Measurements from ENCODE around the gene NUP210L. TPM values are rescaled to one million over a fixed set of nuclear protein-coding genes. Genes with fewer than 3 reads are reported as not detected.

Gene NUP210L
- total and polyA plus RNA-seq, 8 donors: 0.02 to 0.06 (median 0.05) TPM; not detected in 4

DNA sequence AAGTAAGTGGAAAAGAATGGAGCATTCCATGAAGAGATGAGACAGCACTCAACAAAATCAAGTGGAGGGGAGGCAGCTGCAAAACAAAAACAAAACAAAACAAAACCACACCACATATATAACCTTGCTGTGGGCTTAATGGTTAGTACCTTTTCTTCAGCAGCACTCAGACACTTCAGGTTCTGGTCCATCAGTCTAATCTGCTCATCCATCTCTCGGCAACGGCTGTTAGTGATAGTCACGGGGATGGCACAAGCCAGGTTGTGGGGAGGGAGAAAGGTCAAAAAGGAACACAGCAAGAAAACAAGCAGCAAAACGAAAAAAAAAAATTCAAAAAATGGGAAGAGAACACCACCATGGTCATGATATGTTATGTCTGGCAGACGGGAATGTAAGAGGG lies 17.0 kb upstream of the NUP210L start:
- DNase-seq (no peak), ATAC-seq (peak in 3 of 4 donors; percentile 27 to 82 (median 68)), FAIRE-seq (no peak)
- Histone ChIP-seq H3K4me1 (peaks cover 0 to 11% (median 0%) of the 10 kb centered on the region in 3 donors), H3K27me3 (no peaks in the 10 kb centered on the region), H3K4me3 (no peak overlapping the region), H3K36me3 (peaks cover 16 to 64% (median 34%) of the 10 kb centered on the region in 3 donors), H3K27ac (no peak overlapping the region), H3K9me3 (no peaks in the 10 kb centered on the region)
- intact Hi-C loops (cut with DNase I): no loop called here
- TF ChIP-seq, protein P1, sequence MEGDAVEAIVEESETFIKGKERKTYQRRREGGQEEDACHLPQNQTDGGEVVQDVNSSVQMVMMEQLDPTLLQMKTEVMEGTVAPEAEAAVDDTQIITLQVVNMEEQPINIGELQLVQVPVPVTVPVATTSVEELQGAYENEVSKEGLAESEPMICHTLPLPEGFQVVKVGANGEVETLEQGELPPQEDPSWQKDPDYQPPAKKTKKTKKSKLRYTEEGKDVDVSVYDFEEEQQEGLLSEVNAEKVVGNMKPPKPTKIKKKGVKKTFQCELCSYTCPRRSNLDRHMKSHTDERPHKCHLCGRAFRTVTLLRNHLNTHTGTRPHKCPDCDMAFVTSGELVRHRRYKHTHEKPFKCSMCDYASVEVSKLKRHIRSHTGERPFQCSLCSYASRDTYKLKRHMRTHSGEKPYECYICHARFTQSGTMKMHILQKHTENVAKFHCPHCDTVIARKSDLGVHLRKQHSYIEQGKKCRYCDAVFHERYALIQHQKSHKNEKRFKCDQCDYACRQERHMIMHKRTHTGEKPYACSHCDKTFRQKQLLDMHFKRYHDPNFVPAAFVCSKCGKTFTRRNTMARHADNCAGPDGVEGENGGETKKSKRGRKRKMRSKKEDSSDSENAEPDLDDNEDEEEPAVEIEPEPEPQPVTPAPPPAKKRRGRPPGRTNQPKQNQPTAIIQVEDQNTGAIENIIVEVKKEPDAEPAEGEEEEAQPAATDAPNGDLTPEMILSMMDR (IDR thresholded peaks at IDR 0.05): no peak
- WGBS, 2 donors: 73 to 78% methylated on average over 5 of the region's 5 CpGs

DNA sequence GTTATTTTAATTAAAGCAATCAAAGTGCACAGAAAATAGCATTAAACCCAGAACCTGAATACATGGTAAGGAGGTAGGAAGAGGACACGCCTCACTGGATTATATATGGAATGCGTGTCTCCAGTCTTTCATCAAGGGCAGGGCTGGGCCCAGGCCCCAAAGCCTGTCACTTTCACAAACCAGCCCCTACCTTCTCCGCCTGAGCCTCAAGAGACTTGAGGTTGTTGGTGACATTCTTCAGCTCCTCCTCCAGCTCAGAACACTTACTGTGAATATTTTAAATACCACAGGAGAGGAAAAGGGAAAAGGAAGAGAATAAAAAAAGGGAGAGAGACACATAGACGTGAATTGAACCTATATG lies 16.3 kb upstream of the NUP210L start:
- Histone ChIP-seq H3K27me3 (no peaks in the 10 kb centered on the region), H3K4me1 (peaks cover 0 to 6% (median 0%) of the 10 kb centered on the region in 3 donors), H3K4me3 (no peak overlapping the region), H3K36me3 (peaks cover 16 to 71% (median 34%) of the 10 kb centered on the region in 3 donors), H3K9me3 (no peaks in the 10 kb centered on the region), H3K27ac (no peak overlapping the region)
- intact Hi-C loops (cut with DNase I): no loop called here
- FAIRE-seq: no peak
- DNase-seq: no peak
- TF ChIP-seq, protein P1 (IDR thresholded peaks at IDR 0.05): no peak
- 80 to 93% methylated on average over 4 of the region's 4 CpGs for WGBS, 2 donors
- no peak for ATAC-seq

DNA sequence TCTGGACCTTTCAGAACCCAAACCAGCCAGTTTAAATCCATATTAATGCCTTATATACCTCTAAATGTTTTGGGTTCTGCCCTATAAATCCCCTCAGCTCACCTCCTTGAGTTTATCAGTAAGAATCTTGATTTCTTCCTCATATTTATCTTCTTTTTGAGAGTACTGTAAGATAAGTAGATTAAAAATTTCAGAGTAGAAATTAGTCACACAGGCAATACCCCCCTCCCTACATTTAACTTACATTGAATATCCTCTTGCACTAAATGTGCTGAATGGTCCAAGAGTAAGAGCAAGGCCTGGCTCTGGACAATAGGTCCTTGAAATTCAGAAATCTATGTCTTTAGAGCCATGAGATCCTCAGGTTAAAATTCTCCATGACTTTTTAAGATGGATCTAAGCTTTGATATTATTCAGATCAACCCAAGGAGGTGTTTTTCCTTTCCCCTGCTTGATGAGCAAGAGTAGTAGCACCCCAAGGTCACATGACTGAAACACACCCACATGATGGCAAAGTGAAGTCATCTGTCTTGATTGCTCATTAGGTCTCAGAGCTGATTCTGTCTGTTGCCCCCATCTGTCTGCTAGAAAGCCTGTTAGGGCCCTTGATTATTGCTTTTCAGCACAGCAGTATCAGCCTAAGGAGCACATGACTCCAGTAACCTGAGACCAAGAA lies 15.8 kb upstream of the NUP210L start:
- peaks cover 16 to 76% (median 34%) of the 10 kb centered on the region in 3 donors for H3K36me3 ChIP-seq
- no peaks in the 10 kb centered on the region for H3K27me3 ChIP-seq
- no peak for ATAC-seq
- no peaks in the 10 kb centered on the region for H3K9me3 ChIP-seq
- no peak overlapping the region for H3K27ac ChIP-seq
- no peak overlapping the region for H3K4me3 ChIP-seq
- no peak for FAIRE-seq
- TF ChIP-seq, protein P1 (IDR thresholded peaks at IDR 0.05): no peak
- H3K4me1 ChIP-seq: peaks cover 0 to 1% (median 0%) of the 10 kb centered on the region in 3 donors
- intact Hi-C loops (cut with DNase I): no loop called here
- no peak for DNase-seq

DNA sequence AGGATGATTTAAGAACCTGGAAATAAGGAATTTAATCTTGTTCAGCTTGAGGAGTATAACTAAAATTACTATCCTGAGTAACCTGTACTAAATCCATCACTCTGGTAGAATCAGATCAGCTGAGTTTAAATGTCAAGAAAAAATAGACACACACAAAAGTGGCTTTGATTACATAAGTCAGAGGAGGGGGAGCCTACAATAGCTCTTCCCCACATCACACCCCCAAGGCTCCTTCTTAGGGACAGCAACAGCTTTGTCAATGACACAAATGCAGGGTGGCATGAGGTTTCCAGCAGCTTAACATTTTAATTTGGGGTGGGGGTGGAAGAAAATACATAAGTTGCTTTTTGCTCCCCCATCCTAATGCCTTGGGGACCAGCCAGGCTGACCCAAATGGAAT lies 12.6 kb upstream of the NUP210L start:
- Histone ChIP-seq H3K27me3 (no peaks in the 10 kb centered on the region), H3K4me1 (no peaks in the 10 kb centered on the region), H3K4me3 (no peak overlapping the region), H3K9me3 (no peaks in the 10 kb centered on the region), H3K27ac (no peak overlapping the region), H3K36me3 (peaks cover 16 to 77% (median 33%) of the 10 kb centered on the region in 3 donors)
- TF ChIP-seq, protein P1 (IDR thresholded peaks at IDR 0.05): no peak
- FAIRE-seq (no peak), DNase-seq (no peak), ATAC-seq (no peak)
- intact Hi-C loops (cut with DNase I): no loop called here

DNA sequence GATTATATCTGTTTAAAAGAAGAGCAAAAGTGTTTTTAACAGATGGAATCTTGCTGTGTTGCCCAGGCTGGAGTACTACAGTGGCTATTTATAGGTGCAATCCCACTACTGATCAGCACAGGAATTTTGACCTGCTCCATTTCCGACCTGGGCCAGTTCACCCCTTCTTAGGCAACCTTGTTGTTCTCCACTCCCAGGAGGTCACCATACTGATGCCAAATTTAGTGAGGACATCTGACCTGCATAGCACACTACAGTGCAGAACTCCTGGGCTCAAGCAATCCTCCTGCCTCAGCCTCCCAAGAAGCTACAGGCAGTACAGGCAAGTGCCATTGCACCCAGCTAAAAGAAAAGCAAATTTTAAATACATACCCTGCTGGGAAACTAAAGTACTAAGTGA lies 11.3 kb upstream of the NUP210L start:
- Histone ChIP-seq H3K27ac (no peak overlapping the region), H3K27me3 (no peaks in the 10 kb centered on the region), H3K4me1 (no peaks in the 10 kb centered on the region), H3K4me3 (no peak overlapping the region), H3K36me3 (peaks cover 11 to 70% (median 22%) of the 10 kb centered on the region in 3 donors), H3K9me3 (no peaks in the 10 kb centered on the region)
- 67 to 70% methylated on average over 1 of the region's 1 CpG for WGBS, 2 donors
- no peak for DNase-seq
- ATAC-seq: no peak
- TF ChIP-seq, protein P1 (IDR thresholded peaks at IDR 0.05): no peak
- FAIRE-seq: no peak
- intact Hi-C loops (cut with DNase I): no loop called here

Data from pancreas (tissue), 10 donors.